GM21390 (cell line): ENCODE measurements around the gene PCDH9.
A peak's percentile ranks its signal among the peaks of the same experiment; 100 is the strongest.

Source experiments
- ATAC-seq: cut with Tn5 transposase; IDR thresholded peaks from one replicate; pipeline ENCODE4 v1.9.1; 2021; ENCODE audit not compliant: unreplicated experiment

Gene PCDH9

GRCh38 chr13:67226696-67227095 is 3.4 kb downstream of the PCDH9 start:
- ATAC-seq, result no peak

GRCh38 chr13:67225252-67226159 is 4.6 kb downstream of the PCDH9 start:
- no peak for ATAC-seq

DNA sequence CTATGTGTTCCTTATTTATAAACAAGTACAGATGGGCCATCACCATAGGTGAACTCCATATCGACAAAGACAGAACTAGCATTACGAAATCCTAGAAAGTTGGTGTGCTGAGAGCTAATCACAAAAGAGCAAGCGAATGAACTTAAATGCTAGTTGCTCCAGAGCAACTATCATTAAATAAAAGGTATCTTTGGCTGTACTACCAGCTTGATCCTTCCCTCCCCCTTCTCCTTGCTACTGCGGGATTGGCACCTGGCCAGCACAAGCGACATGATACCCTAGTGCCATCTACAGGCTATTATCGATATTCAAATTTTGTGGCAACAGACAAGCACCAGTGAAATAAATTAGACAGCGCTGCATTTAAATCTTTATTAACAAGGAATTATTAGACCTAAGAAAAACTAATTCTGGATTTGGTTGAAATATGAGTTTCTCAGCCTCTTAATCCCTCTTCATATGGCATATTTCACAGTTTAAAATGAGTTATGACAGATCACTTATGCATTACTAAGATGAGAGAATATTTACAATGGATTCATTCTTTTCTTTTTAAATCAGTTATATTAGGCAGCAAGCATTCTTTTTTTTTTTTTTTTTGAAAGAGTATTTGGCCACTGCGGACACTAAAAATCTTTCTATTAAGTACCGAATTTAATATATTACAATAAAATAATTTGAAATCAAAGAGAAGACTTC is 5.8 kb downstream of the PCDH9 start:
- peak; percentile 72 for ATAC-seq

- no peak for ATAC-seq
Observed at GRCh38 chr13:67223742-67224141, 6.4 kb downstream of the PCDH9 start.

- no peak for ATAC-seq
Observed at GRCh38 chr13:67223024-67223423, 7.1 kb downstream of the PCDH9 start.

- peak; percentile 60 for ATAC-seq
Observed at GRCh38 chr13:67221630-67222226, 8.4 kb downstream of the PCDH9 start.

- ATAC-seq, result no peak
Observed at GRCh38 chr13:67219113-67219512, 11.0 kb downstream of the PCDH9 start.

DNA sequence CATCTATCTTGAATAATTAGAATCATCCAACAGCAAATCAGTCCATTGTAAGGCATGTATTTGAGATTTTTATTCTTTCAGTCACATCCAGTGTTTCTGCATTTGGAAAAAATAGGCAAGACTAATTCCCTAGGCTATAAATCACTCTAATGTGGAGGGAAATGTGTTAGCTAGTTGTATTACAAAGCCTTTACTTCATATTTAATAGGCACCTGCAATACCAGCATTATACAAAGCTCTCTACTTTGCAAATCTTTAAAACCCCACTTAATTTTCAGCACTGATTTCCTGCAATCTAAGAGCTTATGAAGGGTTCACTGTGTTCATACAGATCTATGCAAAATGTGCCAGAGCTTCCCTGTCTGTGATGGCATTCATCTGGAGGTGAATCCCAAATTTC is 12.3 kb downstream of the PCDH9 start:
- ATAC-seq, result no peak

- no peak for ATAC-seq
Observed at GRCh38 chr13:67216864-67217263, 13.3 kb downstream of the PCDH9 start.

GRCh38 chr13:67210208-67210607 is 19.9 kb downstream of the PCDH9 start:
- no peak for ATAC-seq

DNA sequence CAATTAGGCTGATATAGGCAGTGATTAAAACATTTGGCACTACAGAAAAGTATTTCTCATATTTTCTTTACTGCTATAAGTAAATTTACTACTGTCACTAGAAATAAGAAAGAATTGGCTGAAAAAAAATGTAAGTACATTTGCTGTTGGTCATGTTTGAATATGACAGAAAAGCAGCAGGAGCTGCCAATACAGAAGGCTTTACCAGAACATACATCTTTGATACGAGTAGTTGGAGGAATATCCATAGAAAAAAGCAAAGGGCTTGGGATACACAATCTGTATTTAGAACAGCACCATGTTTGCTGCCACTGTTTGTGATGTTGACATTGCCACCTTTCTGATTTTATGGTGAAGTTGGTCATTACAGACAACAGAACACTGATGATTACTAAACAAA is 21.6 kb downstream of the PCDH9 start:
- no peak for ATAC-seq

GRCh38 chr13:67204764-67205163 is 25.4 kb downstream of the PCDH9 start:
- ATAC-seq, result no peak

DNA sequence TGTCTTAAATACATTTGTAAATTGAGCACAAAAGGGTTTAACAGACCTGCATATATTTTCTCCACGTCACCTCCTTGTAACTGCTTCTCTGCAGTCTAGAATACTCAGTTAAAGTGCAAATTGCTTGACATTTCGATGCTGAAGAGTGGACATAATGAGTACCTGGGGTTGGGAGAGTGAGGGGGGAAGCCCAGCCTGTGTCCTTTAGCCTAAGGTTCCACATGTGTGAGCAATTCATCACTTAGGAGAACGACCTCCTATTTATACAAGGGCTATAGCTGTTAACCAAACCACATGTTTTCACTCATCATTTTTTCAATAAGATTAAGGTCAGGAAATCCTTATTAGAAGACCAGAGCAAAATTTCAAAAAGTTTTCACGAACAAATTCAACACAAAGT is 29.5 kb downstream of the PCDH9 start:
- no peak for ATAC-seq

GRCh38 chr13:67200183-67200582 is 30.0 kb downstream of the PCDH9 start:
- no peak for ATAC-seq

DNA sequence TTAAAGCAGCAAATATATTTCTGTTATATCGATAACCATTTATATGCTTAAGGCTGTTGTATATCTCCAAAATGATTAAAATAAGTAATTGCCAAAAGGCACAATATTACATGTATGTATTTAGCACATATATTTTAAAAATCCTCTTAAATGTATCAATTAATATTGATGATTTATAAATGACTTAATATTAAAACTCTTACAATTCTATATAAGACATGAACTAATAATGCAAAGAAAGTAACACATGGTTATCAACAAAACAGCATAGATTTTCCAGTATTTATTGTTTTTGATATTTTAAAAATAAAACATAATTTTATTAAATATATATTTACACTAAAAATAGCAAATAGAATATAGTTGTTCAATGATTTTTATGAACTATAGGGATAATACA is 32.4 kb downstream of the PCDH9 start:
- ATAC-seq, result no peak

DNA sequence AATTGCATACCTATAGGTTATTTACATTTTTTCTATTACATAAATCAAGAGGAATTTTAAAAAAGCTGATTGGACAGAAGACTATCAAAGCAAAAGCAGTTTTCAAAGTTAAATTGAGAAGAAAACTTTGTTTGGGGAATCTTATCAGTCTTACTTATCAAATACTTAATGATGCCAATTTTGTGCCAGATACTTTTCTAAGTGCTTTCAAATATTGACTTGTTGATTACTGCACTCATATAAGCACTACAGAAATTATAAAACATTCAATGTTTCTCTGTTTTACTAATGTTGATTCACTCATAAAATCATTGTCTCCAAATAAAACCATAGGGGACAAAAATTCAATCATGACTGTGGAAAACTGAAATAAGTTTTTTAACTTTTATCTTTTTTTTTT is 36.2 kb downstream of the PCDH9 start:
- ATAC-seq, result no peak

DNA sequence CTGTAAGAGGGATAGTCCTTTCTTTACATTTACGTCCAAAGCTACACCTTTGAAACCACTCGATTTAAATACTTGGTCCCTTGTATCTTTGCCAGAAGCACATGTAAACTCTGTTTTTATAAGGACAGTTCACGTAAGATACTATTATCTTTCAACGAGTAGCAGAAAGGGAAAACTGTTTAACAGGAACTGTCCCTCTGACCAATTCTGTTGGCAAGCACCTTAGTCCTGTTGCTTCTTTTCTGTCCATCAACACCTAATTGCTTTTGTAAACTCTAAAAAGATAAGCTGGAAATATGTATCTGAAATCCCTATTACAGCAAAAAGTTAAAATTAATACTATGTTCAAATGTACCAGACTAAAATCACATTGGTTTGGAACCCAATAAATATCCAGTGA is 37.4 kb downstream of the PCDH9 start:
- no peak for ATAC-seq

- no peak for ATAC-seq
Observed at GRCh38 chr13:67186995-67187569, 43.1 kb downstream of the PCDH9 start.

DNA sequence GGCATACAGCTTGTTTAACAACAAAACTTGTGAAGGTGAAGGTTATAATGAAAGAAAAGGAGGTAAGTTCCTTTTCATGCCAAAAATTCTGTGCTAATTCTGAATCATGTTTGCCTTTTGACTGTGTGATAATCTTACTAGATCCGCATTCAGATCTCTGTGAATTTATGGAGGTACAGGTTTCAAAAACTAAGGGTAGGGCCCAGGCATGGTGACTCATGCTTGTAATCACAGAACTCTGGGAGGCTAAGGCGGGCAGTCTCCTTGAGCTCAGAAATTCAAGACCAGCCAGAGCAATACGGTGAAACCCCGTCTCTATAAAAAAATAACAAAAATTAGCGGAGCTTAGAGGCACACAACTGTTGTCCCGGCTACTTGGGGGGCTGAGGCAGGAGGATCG is 45.9 kb downstream of the PCDH9 start:
- ATAC-seq, result no peak

GRCh38 chr13:67183151-67183550 is 47.0 kb downstream of the PCDH9 start:
- no peak for ATAC-seq

DNA sequence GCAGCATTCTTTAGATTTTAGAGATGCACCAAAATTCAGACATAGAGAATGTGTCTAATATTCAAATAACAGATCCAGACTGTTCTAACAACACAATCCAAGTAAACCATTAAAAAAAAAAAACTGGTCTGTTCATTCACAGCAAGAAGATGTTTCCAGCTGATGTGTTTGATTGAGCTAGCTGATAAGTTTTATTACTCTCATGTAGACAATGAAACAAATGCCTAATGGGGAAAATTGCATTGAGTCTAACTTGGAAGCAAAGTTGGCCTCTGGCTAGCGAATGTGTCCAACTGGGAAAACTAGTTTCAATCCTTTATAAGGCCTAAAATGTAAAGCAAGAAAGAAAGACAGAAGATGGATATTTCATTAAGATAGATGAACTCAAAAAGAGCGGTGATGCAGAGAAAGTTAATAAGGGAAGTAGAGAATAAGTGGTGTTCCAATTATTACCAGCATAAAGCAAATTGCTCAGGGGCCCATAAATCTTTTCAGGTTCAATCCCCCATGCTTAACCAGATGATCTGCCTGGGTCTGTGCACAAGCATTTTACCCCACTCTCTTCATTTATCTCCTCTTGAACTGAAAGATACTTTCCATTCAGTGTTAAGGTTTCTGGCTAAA is 54.2 kb downstream of the PCDH9 start:
- no peak for ATAC-seq
